ENCODE results near the gene SWSAP1. TPM values are rescaled to one million over a fixed set of nuclear protein-coding genes. Genes with fewer than 3 reads are reported as not detected.

SWSAP1 gene
- total RNA-seq, 1 experiment from 2014 or later = 2.5 TPM

- TF ChIP-seq, protein P1, sequence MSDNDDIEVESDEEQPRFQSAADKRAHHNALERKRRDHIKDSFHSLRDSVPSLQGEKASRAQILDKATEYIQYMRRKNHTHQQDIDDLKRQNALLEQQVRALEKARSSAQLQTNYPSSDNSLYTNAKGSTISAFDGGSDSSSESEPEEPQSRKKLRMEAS (IDR thresholded peaks at IDR 0.05) = no peak
- TF ChIP-seq CTCF (IDR thresholded peaks at IDR 0.05 in 2 of 3, conservative IDR thresholded peaks at IDR 0.05 in 1 of 3; ENCODE audit: borderline replicate concordance in 1 of 3, insufficient read depth in 1 of 3, low read depth in 2 of 3, low read length in 2 of 3) = no peak
- no peak for TF ChIP-seq YY1 (IDR thresholded peaks at IDR 0.05; ENCODE audit: extremely low read depth, insufficient replicate concordance, low read depth, low read length)
- TF ChIP-seq EGR1 (IDR thresholded peaks at IDR 0.05; ENCODE audit: low read depth) = no peak
Observed at GRCh38 chr19:11401808-11402543, 27.5 kb downstream of the SWSAP1 start (continued).

GRCh38 chr19:11404588-11405222, 30.2 kb downstream of the SWSAP1 start:
- no TSS peak for BruUV-seq (replicated peaks)
- ATAC-seq = no peak
- Histone ChIP-seq H4K20me1 (ENCODE audit: insufficient read depth) (no peaks in the 10 kb centered on the region), H3K4me2 (ENCODE audit: low read length) (no peak overlapping the region), H3K9ac (ENCODE audit: low read length) (no peak overlapping the region), H3K36me3 (ENCODE audit: control insufficient read depth in 1 of 2, insufficient read depth in 2 of 2, low read length in 2 of 2) (peaks cover 17 to 18% of the 10 kb centered on the region in 2 experiments; a peak in 3 of 4 replicates), H3K9me3 (ENCODE audit: control insufficient read depth in 1 of 2, insufficient read depth in 1 of 2, low read depth in 1 of 2, low read length in 2 of 2) (no peaks in the 10 kb centered on the region), H3K4me3 (replicated peaks in 1 of 2; ENCODE audit: low read depth in 1 of 2, low read length in 2 of 2) (no peak overlapping the region), H3K27ac (ENCODE audit: low read depth, low read length) (no peak overlapping the region), H3K27me3 (ENCODE audit: insufficient read depth, low read length) (no peaks in the 10 kb centered on the region), H3K4me1 (ENCODE audit: control insufficient read depth in 1 of 2, insufficient read depth in 2 of 2, low read length in 2 of 2) (no peaks in the 10 kb centered on the region), H3K79me2 (ENCODE audit: insufficient read depth, low read length) (no peaks in the 10 kb centered on the region), H2AFZ (ENCODE audit: low read depth, low read length, poor library complexity, severe bottlenecking) (no peak overlapping the region), H3K9me2 (ENCODE audit: insufficient read depth) (no peaks in the 10 kb centered on the region)
- ChIA-PET POLR2A (no interaction called here), CTCF (no interaction called here), RAD21 (ENCODE audit: low non-redundant PET in 1 of 2, low total read pairs in 2 of 2, uncharacterized antibody in 2 of 2, unreplicated experiment in 2 of 2) (no interaction called here)
- intact Hi-C loops (cut with micrococcal nuclease) = no loop called here
- no peak for DNase-seq (ENCODE audit: low read depth, low spot score)
- no peak for TF ChIP-seq POLR2AphosphoS5 (IDR thresholded peaks at IDR 0.05; ENCODE audit: low read depth, low read length)
- no peak for TF ChIP-seq CTCF (IDR thresholded peaks at IDR 0.05 in 2 of 3, conservative IDR thresholded peaks at IDR 0.05 in 1 of 3; ENCODE audit: borderline replicate concordance in 1 of 3, insufficient read depth in 1 of 3, low read depth in 2 of 3, low read length in 2 of 3)
- TF ChIP-seq RAD21 (IDR thresholded peaks at IDR 0.05; ENCODE audit: low read depth) = no peak
- TF ChIP-seq, protein P2, sequence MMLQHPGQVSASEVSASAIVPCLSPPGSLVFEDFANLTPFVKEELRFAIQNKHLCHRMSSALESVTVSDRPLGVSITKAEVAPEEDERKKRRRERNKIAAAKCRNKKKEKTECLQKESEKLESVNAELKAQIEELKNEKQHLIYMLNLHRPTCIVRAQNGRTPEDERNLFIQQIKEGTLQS (IDR thresholded peaks at IDR 0.05) = no peak
- no peak for TF ChIP-seq ZFX (IDR thresholded peaks at IDR 0.05)
- TF ChIP-seq ZNF274 (IDR thresholded peaks at IDR 0.05; ENCODE audit: low read depth, low read length) = no peak
- TF ChIP-seq EGR1 (IDR thresholded peaks at IDR 0.05; ENCODE audit: low read depth) = no peak
- no peak for TF ChIP-seq POLR2A (IDR thresholded peaks at IDR 0.05; ENCODE audit: borderline replicate concordance, extremely low read depth, insufficient read depth, insufficient read length)
- TF ChIP-seq EZH2phosphoT487 (IDR thresholded peaks at IDR 0.05; ENCODE audit: borderline replicate concordance) = no peak
- no peak for TF ChIP-seq ELF1 (IDR thresholded peaks at IDR 0.05; ENCODE audit: borderline replicate concordance, low read depth)
- no peak for TF ChIP-seq EZH2 (IDR thresholded peaks at IDR 0.05)
- no peak for TF ChIP-seq JUND (IDR thresholded peaks at IDR 0.05)
- TF ChIP-seq CEBPB (IDR thresholded peaks at IDR 0.05; ENCODE audit: low read depth) = no peak
- no peak for TF ChIP-seq ZBTB33 (IDR thresholded peaks at IDR 0.05; ENCODE audit: extremely low read depth, insufficient replicate concordance, low read length)
- TF ChIP-seq, protein P1 (IDR thresholded peaks at IDR 0.05) = no peak
